ENCODE measurements around the gene PPA1. TPM values are rescaled to one million over a fixed set of nuclear protein-coding genes. Genes with fewer than 3 reads are reported as not detected.

Gene PPA1
- polyA plus RNA-seq, 1 experiment: 49.8 TPM

DNA sequence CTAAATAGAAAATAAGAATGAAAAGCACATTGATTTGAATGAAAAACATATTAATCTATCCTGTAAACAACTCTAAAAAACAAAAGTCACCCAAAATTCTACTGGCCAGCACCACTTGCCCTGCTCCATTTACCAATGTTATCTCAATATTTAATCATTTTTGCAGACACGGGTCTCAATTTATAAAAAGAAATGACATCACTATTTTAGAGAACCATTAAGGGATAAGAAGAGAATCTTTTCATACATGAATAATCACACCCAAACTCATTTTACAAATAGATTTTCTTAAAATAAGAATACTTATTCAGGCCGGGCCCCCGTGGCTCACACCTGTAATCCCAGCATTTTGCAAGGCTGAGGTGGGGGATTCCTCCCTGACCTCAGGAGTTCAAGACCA lies 66.8 kb downstream of the PPA1 start:
- no peak overlapping the region for H3K4me3 ChIP-seq (ENCODE audit: low read depth, low read length)
- POLR2A ChIA-PET: no interaction called here
- DNase-seq (ENCODE audit: low read depth): no peak
- TF ChIP-seq CTCF (IDR thresholded peaks at IDR 0.05; ENCODE audit: insufficient read depth, low read depth, low read length): no peak
- peaks cover 2% of the 10 kb centered on the region for H3K36me3 ChIP-seq (ENCODE audit: control insufficient read depth, insufficient read depth, low read length)
- CTCF ChIA-PET: interaction anchor here (5.1 kb wide), 1 partner anchor 19 kb away, joined by 26 read pairs; the partner anchor contains the start of gene TYSND1
- no peaks in the 10 kb centered on the region for H3K27me3 ChIP-seq (ENCODE audit: control insufficient read depth, insufficient read depth, low read length)

DNA sequence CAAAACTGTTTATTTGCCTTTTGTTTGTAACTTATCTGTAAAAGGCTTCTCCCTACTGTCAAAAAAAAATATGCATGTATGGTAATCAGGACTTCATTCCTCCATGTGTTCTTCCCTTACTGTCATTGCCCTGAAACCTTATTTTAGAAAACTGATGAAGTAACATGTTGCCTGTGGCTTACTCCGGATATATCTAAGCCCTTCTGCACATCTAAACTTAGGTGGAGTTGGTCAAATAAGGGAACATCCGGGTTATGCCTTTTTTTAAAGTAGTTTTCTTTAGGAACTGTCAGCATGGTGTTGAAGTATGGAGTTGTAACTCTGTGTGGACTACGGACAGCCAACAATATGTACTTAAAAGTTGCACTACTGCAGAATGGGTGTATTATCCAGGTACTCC lies 69.1 kb downstream of the PPA1 start:
- POLR2A ChIA-PET: no interaction called here
- DNase-seq (ENCODE audit: low read depth): no peak
- Histone ChIP-seq H3K27me3 (ENCODE audit: control insufficient read depth, insufficient read depth, low read length) (no peaks in the 10 kb centered on the region), H3K4me3 (ENCODE audit: low read depth, low read length) (no peak overlapping the region), H3K36me3 (ENCODE audit: control insufficient read depth, insufficient read depth, low read length) (peaks cover 7% of the 10 kb centered on the region)
- no peak for TF ChIP-seq CTCF (IDR thresholded peaks at IDR 0.05; ENCODE audit: insufficient read depth, low read depth, low read length)
- CTCF ChIA-PET: no interaction called here

- Histone ChIP-seq H3K36me3 (ENCODE audit: control insufficient read depth, insufficient read depth, low read length) (peaks cover 7% of the 10 kb centered on the region), H3K4me3 (ENCODE audit: low read depth, low read length) (no peak overlapping the region), H3K27me3 (ENCODE audit: control insufficient read depth, insufficient read depth, low read length) (no peaks in the 10 kb centered on the region)
- CTCF ChIA-PET: interaction anchor here (0.6 to 1.1 kb wide), 2 partner anchors 12 to 201 kb away, joined by 3 read pairs; no protein-coding TSS in a partner anchor
- DNase-seq (ENCODE audit: low read depth): no peak
- TF ChIP-seq CTCF (IDR thresholded peaks at IDR 0.05; ENCODE audit: insufficient read depth, low read depth, low read length): no peak
- POLR2A ChIA-PET: no interaction called here
Observed at GRCh38 chr10:70163448-70163847, 69.8 kb downstream of the PPA1 start.

- Histone ChIP-seq H3K4me3 (ENCODE audit: low read depth, low read length) (no peak overlapping the region), H3K27me3 (ENCODE audit: control insufficient read depth, insufficient read depth, low read length) (no peaks in the 10 kb centered on the region), H3K36me3 (ENCODE audit: control insufficient read depth, insufficient read depth, low read length) (peaks cover 7% of the 10 kb centered on the region)
- ChIA-PET POLR2A (no interaction called here), CTCF (interaction anchor here (0.6 to 1.1 kb wide), 2 partner anchors 11 to 202 kb away, joined by 3 read pairs; no protein-coding TSS in a partner anchor)
- no peak for TF ChIP-seq CTCF (IDR thresholded peaks at IDR 0.05; ENCODE audit: insufficient read depth, low read depth, low read length)
- DNase-seq (ENCODE audit: low read depth): no peak
Observed at GRCh38 chr10:70162892-70163201, 70.4 kb downstream of the PPA1 start.

- no peak for DNase-seq (ENCODE audit: low read depth)
- CTCF ChIA-PET: interaction anchor here (1.1 to 2.4 kb wide), 2 partner anchors 16 to 202 kb away, joined by 3 to 9 read pairs; partner anchors contain the start of gene TYSND1
- no peak for TF ChIP-seq CTCF (IDR thresholded peaks at IDR 0.05; ENCODE audit: insufficient read depth, low read depth, low read length)
- POLR2A ChIA-PET: no interaction called here
- peaks cover 7% of the 10 kb centered on the region for H3K36me3 ChIP-seq (ENCODE audit: control insufficient read depth, insufficient read depth, low read length)
- no peaks in the 10 kb centered on the region for H3K27me3 ChIP-seq (ENCODE audit: control insufficient read depth, insufficient read depth, low read length)
- H3K4me3 ChIP-seq (ENCODE audit: low read depth, low read length): no peak overlapping the region
Observed at GRCh38 chr10:70162151-70162891, 70.9 kb downstream of the PPA1 start.

Measured in BJ (cell line).